Neural progenitor cell (in vitro differentiated cells): ENCODE measurements around the gene JSRP1. TPM values are rescaled to one million over a fixed set of nuclear protein-coding genes. Genes with fewer than 3 reads are reported as not detected.

ENCODE experiments used
- DNase-seq: peaks from one replicate; pipeline ENCODE4 v3.0.0-alpha.2; 2016; ENCODE audit warnings: low spot score
- H2AFZ ChIP-seq: fragments of 200-600 bp; sonication (generic); replicated peaks from 2 replicates; pipeline ENCODE4 v1.6.1; 2016; ENCODE audit warnings: antibody characterized with exemption
- H3F3A ChIP-seq: fragments of 200-600 bp; sonication (generic); 2 replicates; pipeline ENCODE4 v1.6.1; 2016; ENCODE audit warnings: antibody characterized with exemption, low read depth
- H3K27ac ChIP-seq: fragments of 200-600 bp; sonication (generic); 2 replicates; pipeline ENCODE4 v1.5.1; 2016; ENCODE audit warnings: mild to moderate bottlenecking
- H3K27me3 ChIP-seq: fragments of 200-600 bp; sonication (generic); 2 replicates; pipeline ENCODE4 v1.6.1; 2016; ENCODE audit warnings: mild to moderate bottlenecking, moderate library complexity
- H3K36me3 ChIP-seq: fragments of 200-600 bp; sonication (generic); 2 replicates; pipeline ENCODE4 v1.5.1; 2016
- H3K4me1 ChIP-seq: fragments of 200-600 bp; sonication (generic); 2 replicates; pipeline ENCODE4 v1.6.1; 2016; ENCODE audit warnings: mixed run types
- H3K4me2 ChIP-seq: fragments of 200-600 bp; sonication (generic); 2 replicates; pipeline ENCODE4 v1.6.1; 2016
- H3K4me3 ChIP-seq: fragments of 200-600 bp; sonication (generic); 2 replicates; pipeline ENCODE4 v1.5.1; 2016
- H3K79me2 ChIP-seq: fragments of 200-600 bp; sonication (generic); 2 replicates; pipeline ENCODE4 v1.6.1; 2016; ENCODE audit warnings: low read depth
- H3K9ac ChIP-seq: fragments of 200-600 bp; sonication (generic); 2 replicates; pipeline ENCODE4 v1.6.1; 2016
- H3K9me3 ChIP-seq: fragments of 200-600 bp; sonication (generic); 2 replicates; pipeline ENCODE4 v1.5.1; 2016; ENCODE audit warnings: low read depth
- H4K20me1 ChIP-seq: fragments of 200-600 bp; sonication (generic); 2 replicates; pipeline ENCODE4 v1.6.1; 2016; ENCODE audit warnings: low read depth
- H3K27ac Mint-ChIP-seq: 3 replicates; pipeline ENCODE4 v1.8.0; 2021; ENCODE audit warnings: mixed read lengths
- H3K27me3 Mint-ChIP-seq: 2 replicates; pipeline ENCODE4 v1.8.0; 2022; ENCODE audit warnings: low read depth, mild to moderate bottlenecking, inconsistent platforms, moderate library complexity, mixed read lengths; ENCODE audit not compliant: insufficient read depth
- H3K36me3 Mint-ChIP-seq: 3 replicates; pipeline ENCODE4 v1.8.0; 2021; ENCODE audit warnings: mixed read lengths
- H3K4me1 Mint-ChIP-seq: 3 replicates; pipeline ENCODE4 v1.8.0; 2021; ENCODE audit warnings: mixed read lengths
- H3K4me3 Mint-ChIP-seq: 3 replicates; pipeline ENCODE4 v1.8.0; 2021; ENCODE audit warnings: mild to moderate bottlenecking, moderate library complexity, mixed read lengths
- H3K9me3 Mint-ChIP-seq: 3 replicates; pipeline ENCODE4 v1.8.0; 2020; ENCODE audit warnings: mixed read lengths
- CTCF ChIP-seq: fragments of 200-600 bp; sonication (generic); IDR thresholded peaks from 2 replicates; pipeline ENCODE4 v1.5.1; 2017; ENCODE audit warnings: antibody characterized with exemption, mild to moderate bottlenecking
- EZH2 ChIP-seq: fragments of 200-600 bp; sonication (generic); IDR thresholded peaks from 2 replicates; pipeline ENCODE4 v1.6.1; 2017; ENCODE audit warnings: antibody characterized with exemption, mild to moderate bottlenecking, moderate library complexity
- EZH2phosphoT487 ChIP-seq: fragments of 200-600 bp; sonication (generic); IDR thresholded peaks from 2 replicates; pipeline ENCODE4 v1.6.1; 2017; ENCODE audit warnings: antibody characterized with exemption
- total RNA-seq: library from RNA; depleted of rRNA; stranded (reverse); fragments of >200 nt; gene quantifications from 2 replicates; pipeline ENCODE4 v1.2.3, GENCODE V29; 2015; ENCODE audit warnings: low replicate concordance

Gene JSRP1
- total RNA-seq, 1 donor from 2014 or later: not detected

- Histone ChIP-seq H3K4me2 (peak overlapping the region; percentile 97), H2AFZ (no peak overlapping the region), H4K20me1 (peaks cover 58% of the 10 kb centered on the region), H3K9ac (peak overlapping the region; percentile 86), H3F3A (peaks cover 42% of the 10 kb centered on the region), H3K27ac (no peak overlapping the region), H3K27me3 (no peaks in the 10 kb centered on the region), H3K9me3 (no peaks in the 10 kb centered on the region), H3K79me2 (peaks cover 56% of the 10 kb centered on the region), H3K4me1 (peaks cover 34% of the 10 kb centered on the region), H3K4me3 (peak overlapping the region; percentile 72), H3K36me3 (no peaks in the 10 kb centered on the region)
- Mint-ChIP-seq H3K36me3 (peaks cover 16% of the 10 kb centered on the region), H3K4me1 (peaks cover 40% of the 10 kb centered on the region), H3K27ac (peak overlapping the region; percentile 88), H3K9me3 (no peaks in the 10 kb centered on the region), H3K4me3 (peak overlapping the region; percentile 99), H3K27me3 (peaks cover 11% of the 10 kb centered on the region)
- TF ChIP-seq EZH2phosphoT487 (no peak), EZH2 (no peak), CTCF (no peak)
- DNase-seq: no peak
Observed at GRCh38 chr19:2234996-2235380, 21.2 kb downstream of the JSRP1 start.

GRCh38 chr19:2233601-2234280 lies 22.5 kb downstream of the JSRP1 start:
- H3K27me3 Mint-ChIP-seq: peaks cover 11% of the 10 kb centered on the region
- Histone ChIP-seq H3K27ac (no peak overlapping the region), H4K20me1 (peaks cover 45% of the 10 kb centered on the region), H3K27me3 (no peaks in the 10 kb centered on the region), H3K4me1 (peaks cover 21% of the 10 kb centered on the region), H3K9me3 (no peaks in the 10 kb centered on the region), H3F3A (peaks cover 32% of the 10 kb centered on the region), H3K4me2 (no peak overlapping the region), H2AFZ (no peak overlapping the region), H3K36me3 (no peaks in the 10 kb centered on the region), H3K9ac (no peak overlapping the region), H3K79me2 (peaks cover 43% of the 10 kb centered on the region), H3K4me3 (no peak overlapping the region)
- peaks cover 18% of the 10 kb centered on the region for H3K36me3 Mint-ChIP-seq
- H3K4me3 Mint-ChIP-seq: peak overlapping the region; percentile 99
- no peak for TF ChIP-seq EZH2phosphoT487
- TF ChIP-seq CTCF: no peak
- TF ChIP-seq EZH2: no peak
- no peak for DNase-seq
- peak overlapping the region; percentile 69 for H3K27ac Mint-ChIP-seq
- H3K9me3 Mint-ChIP-seq: no peaks in the 10 kb centered on the region
- peaks cover 30% of the 10 kb centered on the region for H3K4me1 Mint-ChIP-seq

- Histone ChIP-seq H3K4me3 (no peak overlapping the region), H3K4me1 (peaks cover 9% of the 10 kb centered on the region), H3K36me3 (no peaks in the 10 kb centered on the region), H3K9ac (no peak overlapping the region), H4K20me1 (peaks cover 33% of the 10 kb centered on the region), H3K4me2 (no peak overlapping the region), H3K27ac (peak overlapping the region; percentile 13), H3K27me3 (no peaks in the 10 kb centered on the region), H3K79me2 (peaks cover 31% of the 10 kb centered on the region), H3K9me3 (no peaks in the 10 kb centered on the region), H2AFZ (no peak overlapping the region), H3F3A (peaks cover 20% of the 10 kb centered on the region)
- Mint-ChIP-seq H3K27ac (peak overlapping the region; percentile 50), H3K4me1 (peaks cover 18% of the 10 kb centered on the region), H3K9me3 (no peaks in the 10 kb centered on the region), H3K27me3 (peaks cover 11% of the 10 kb centered on the region), H3K4me3 (peak overlapping the region; percentile 35), H3K36me3 (peaks cover 10% of the 10 kb centered on the region)
- TF ChIP-seq EZH2phosphoT487 (no peak), EZH2 (no peak), CTCF (no peak)
- no peak for DNase-seq
Observed at GRCh38 chr19:2232286-2233151, 23.7 kb downstream of the JSRP1 start.
